Measurements from ENCODE around the gene RAD51B. TPM values are rescaled to one million over a fixed set of nuclear protein-coding genes. Genes with fewer than 3 reads are reported as not detected.

Gene RAD51B
- total and polyA plus RNA-seq, 2 experiments from 2014 or later = 10.1 to 18.0 TPM

- Histone ChIP-seq H4K20me1 (ENCODE audit: insufficient read depth, poor library complexity, severe bottlenecking) (no peaks in the 10 kb centered on the region), H3K4me1 (ENCODE audit: insufficient read depth) (peaks cover 40% of the 10 kb centered on the region)
These were observed 838.5 kb downstream of the RAD51B start for GRCh38 chr14:68658029-68658509.

GRCh38 chr14:68658943-68659931 lies 839.7 kb downstream of the RAD51B start:
- TF ChIP-seq CTCF (IDR thresholded peaks at IDR 0.05; ENCODE audit: poor library complexity) (no peak), EZH2 (IDR thresholded peaks at IDR 0.05; ENCODE audit: borderline replicate concordance) (no peak), EZH2phosphoT487 (IDR thresholded peaks at IDR 0.05; ENCODE audit: low read depth, severe bottlenecking, unreplicated experiment) (no peak)
- Histone ChIP-seq H3K27ac (peak overlapping the region; percentile 65), H4K20me1 (ENCODE audit: insufficient read depth, poor library complexity, severe bottlenecking) (no peaks in the 10 kb centered on the region), H3K4me2 (peak overlapping the region; percentile 43), H3K36me3 (replicated peaks; ENCODE audit: insufficient read depth, low read depth) (no peaks in the 10 kb centered on the region), H3K79me2 (no peaks in the 10 kb centered on the region), H3K4me3 (no peak overlapping the region), H2AFZ (no peak overlapping the region), H3K9me3 (ENCODE audit: low read depth) (no peaks in the 10 kb centered on the region), H3K9me2 (replicated peaks; ENCODE audit: insufficient read depth) (no peaks in the 10 kb centered on the region), H3K27me3 (no peaks in the 10 kb centered on the region), H3K4me1 (ENCODE audit: insufficient read depth) (peaks cover 38% of the 10 kb centered on the region)
- no peak for DNase-seq (ENCODE audit: low spot score)
- 49% methylated on average over 18 of the region's 20 CpGs for WGBS (ENCODE audit: low lambda C conversion rate, missing lambda C conversion rate)

More at GRCh38 chr14:68658029-68658509, 838.5 kb downstream of the RAD51B start:
- Histone ChIP-seq H2AFZ (no peak overlapping the region), H3K27ac (peak overlapping the region; percentile 65), H3K27me3 (no peaks in the 10 kb centered on the region), H3K4me3 (no peak overlapping the region), H3K36me3 (replicated peaks; ENCODE audit: insufficient read depth, low read depth) (no peaks in the 10 kb centered on the region), H3K4me2 (no peak overlapping the region), H3K79me2 (no peaks in the 10 kb centered on the region), H3K9me3 (ENCODE audit: low read depth) (no peaks in the 10 kb centered on the region), H3K9me2 (replicated peaks; ENCODE audit: insufficient read depth) (no peaks in the 10 kb centered on the region)
- 92% methylated on average over 8 of the region's 8 CpGs for WGBS (ENCODE audit: low lambda C conversion rate, missing lambda C conversion rate)
- no peak for DNase-seq (ENCODE audit: low spot score)
- TF ChIP-seq CTCF (IDR thresholded peaks at IDR 0.05; ENCODE audit: poor library complexity) = no peak
- TF ChIP-seq EZH2 (IDR thresholded peaks at IDR 0.05; ENCODE audit: borderline replicate concordance) = no peak
- no peak for TF ChIP-seq EZH2phosphoT487 (IDR thresholded peaks at IDR 0.05; ENCODE audit: low read depth, severe bottlenecking, unreplicated experiment)

- H3K4me1 ChIP-seq (ENCODE audit: insufficient read depth) = peaks cover 26% of the 10 kb centered on the region
- no peak overlapping the region for H3K4me2 ChIP-seq
- H3K36me3 ChIP-seq (replicated peaks; ENCODE audit: insufficient read depth, low read depth) = no peaks in the 10 kb centered on the region
- H3K9me3 ChIP-seq (ENCODE audit: low read depth) = no peaks in the 10 kb centered on the region
- WGBS (ENCODE audit: low lambda C conversion rate, missing lambda C conversion rate) = 89% methylated on average over 6 of the region's 6 CpGs
- H2AFZ ChIP-seq = no peak overlapping the region
- no peak for TF ChIP-seq CTCF (IDR thresholded peaks at IDR 0.05; ENCODE audit: poor library complexity)
- no peak for TF ChIP-seq EZH2 (IDR thresholded peaks at IDR 0.05; ENCODE audit: borderline replicate concordance)
- no peak for TF ChIP-seq EZH2phosphoT487 (IDR thresholded peaks at IDR 0.05; ENCODE audit: low read depth, severe bottlenecking, unreplicated experiment)
- no peaks in the 10 kb centered on the region for H3K9me2 ChIP-seq (replicated peaks; ENCODE audit: insufficient read depth)
- no peak overlapping the region for H3K4me3 ChIP-seq
- no peaks in the 10 kb centered on the region for H4K20me1 ChIP-seq (ENCODE audit: insufficient read depth, poor library complexity, severe bottlenecking)
- H3K27me3 ChIP-seq = no peaks in the 10 kb centered on the region
- H3K79me2 ChIP-seq = no peaks in the 10 kb centered on the region
- H3K27ac ChIP-seq = no peak overlapping the region
- no peak for DNase-seq (ENCODE audit: low spot score)
These were observed 840.9 kb downstream of the RAD51B start for GRCh38 chr14:68660495-68660894.

All from hepatocyte (in vitro differentiated cells).